HCT116 (cell line): ENCODE measurements around the gene OR5AL1. TPM values are rescaled to one million over a fixed set of nuclear protein-coding genes. Genes with fewer than 3 reads are reported as not detected.
"Not testable (repeated sequence)": the region's sequence is repeated elsewhere in the genome, so short reads cannot be mapped to it uniquely, and the experiment has no call there.

Source experiments
- ATAC-seq: fragments of 200-7000 bp; cut with Tn5 transposase; 2 replicates; pipeline ENCODE4 v1.9.1; 2020; ENCODE audit warnings: mild to moderate bottlenecking, moderate library complexity
- BruUV-seq: library from RNA; stranded (reverse); fragments of 400-500 nt; replicated peaks from 2 replicates; lab custom pipeline; 2021; lab: Mats Ljungman, UMichigan
- CTCF ChIA-PET: fragments of 300-600 bp; sonication (Branson Sonifier 250); formaldehyde crosslinking; loops from one replicate; lab custom pipeline; 2021; ENCODE audit warnings: antibody characterized with exemption; lab: Charles Lee
- POLR2A ChIA-PET: fragments of 300-600, 350-600 bp; sonication (Branson Sonifier 250); formaldehyde crosslinking; loops from one replicate; lab custom pipeline; 2021; ENCODE audit warnings: antibody characterized with exemption; lab: Charles Lee
- RAD21 ChIA-PET, 2 experiments: fragments of 300-600 bp; sonication (Branson Sonifier 250); formaldehyde crosslinking; loops; one replicate each; lab custom pipeline; 2023; ENCODE audit warnings: low total read pairs in 2 of 2; ENCODE audit not compliant: uncharacterized antibody in 2 of 2, unreplicated experiment in 2 of 2, low non-redundant PET in 1 of 2; lab: Charles Lee
- DNase-seq: peaks from one replicate; pipeline ENCODE4 v3.0.0-alpha.2; 2010; ENCODE audit warnings: low read depth, low spot score
- H2AFZ ChIP-seq: fragments of 200-600 bp; shearing (Covaris generic), sonication (generic); 2 replicates; pipeline ENCODE4 v1.6.1; 2017; ENCODE audit warnings: low read depth, mixed run types, mixed read lengths, antibody characterized with exemption, low read length; ENCODE audit not compliant: poor library complexity, severe bottlenecking
- H3K27ac ChIP-seq: 2 replicates; pipeline ENCODE4 v1.5.1; 2012; ENCODE audit warnings: low read depth, low read length
- H3K27me3 ChIP-seq: fragments of 200-600 bp; sonication (generic); 2 replicates; pipeline ENCODE4 v1.6.1; 2016; ENCODE audit warnings: mixed run types, low read length, mixed read lengths; ENCODE audit not compliant: insufficient read depth
- H3K36me3 ChIP-seq, 2 experiments: fragments of 200-500 bp in 1 of 2; fragments of 200-600 bp in 1 of 2; sonication (Bioruptor generic) in 1 of 2; sonication (generic) in 1 of 2; 2 replicates each; pipeline versions ENCODE4 v1.5.1 to v1.6.1; 2014 to 2016; ENCODE audit warnings: low read length in 2 of 2, inconsistent platforms in 1 of 2, mixed read lengths in 1 of 2, mixed run types in 1 of 2; ENCODE audit not compliant: insufficient read depth in 2 of 2, control insufficient read depth in 1 of 2
- H3K4me1 ChIP-seq, 2 experiments: fragments of 200-600 bp in 1 of 2; sonication (generic) in 1 of 2; 2 replicates each; pipeline versions ENCODE4 v1.5.1 to v1.6.1; 2012 to 2017; ENCODE audit warnings: low read length in 2 of 2, inconsistent platforms in 1 of 2, mild to moderate bottlenecking in 1 of 2, mixed read lengths in 1 of 2, mixed run types in 1 of 2, moderate library complexity in 1 of 2; ENCODE audit not compliant: insufficient read depth in 2 of 2, control insufficient read depth in 1 of 2
- H3K4me2 ChIP-seq: fragments of 200-600 bp; sonication (generic); 2 replicates; pipeline ENCODE4 v1.6.1; 2017; ENCODE audit warnings: mixed run types, low read length, mixed read lengths
- H3K4me3 ChIP-seq, 2 experiments: fragments of 200-600 bp in 1 of 2; sonication (generic) in 1 of 2; replicated peaks in 1 of 2; 2 replicates each; pipeline ENCODE4 v1.5.1; 2011 to 2016; ENCODE audit warnings: low read length in 2 of 2, control low read depth in 1 of 2, low read depth in 1 of 2, mild to moderate bottlenecking in 1 of 2, mixed read lengths in 1 of 2, mixed run types in 1 of 2
- H3K79me2 ChIP-seq: fragments of 200-600 bp; sonication (generic); 2 replicates; pipeline ENCODE4 v1.6.1; 2017; ENCODE audit warnings: mild to moderate bottlenecking, mixed run types, low read length, moderate library complexity, mixed read lengths; ENCODE audit not compliant: insufficient read depth
- H3K9ac ChIP-seq: fragments of 200-600 bp; sonication (generic); 2 replicates; pipeline ENCODE4 v1.6.1; 2016; ENCODE audit warnings: low read length, mixed read lengths
- H3K9me2 ChIP-seq: fragments of 200-600 bp; sonication (generic), shearing (Covaris generic); 2 replicates; pipeline ENCODE4 v1.6.1; 2017; ENCODE audit warnings: mixed run types, mild to moderate bottlenecking, moderate library complexity; ENCODE audit not compliant: insufficient read depth
- H3K9me3 ChIP-seq, 2 experiments: fragments of 200-500 bp in 1 of 2; fragments of 200-600 bp in 1 of 2; sonication (Bioruptor generic) in 1 of 2; sonication (generic) in 1 of 2; 2 replicates each; pipeline ENCODE4 v1.6.1; 2014 to 2017; ENCODE audit warnings: low read length in 2 of 2, mixed read lengths in 2 of 2, inconsistent platforms in 1 of 2, low read depth in 1 of 2, mild to moderate bottlenecking in 1 of 2, mixed run types in 1 of 2, moderate library complexity in 1 of 2; ENCODE audit not compliant: control insufficient read depth in 1 of 2, insufficient read depth in 1 of 2
- H4K20me1 ChIP-seq: fragments of 200-600 bp; sonication (generic), shearing (Covaris generic); 2 replicates; pipeline ENCODE4 v1.6.1; 2017; ENCODE audit warnings: mixed run types, mild to moderate bottlenecking, moderate library complexity; ENCODE audit not compliant: insufficient read depth
- CEBPB ChIP-seq: IDR thresholded peaks from 2 replicates; pipeline ENCODE4 v1.6.1; 2012; ENCODE audit warnings: low read depth
- POLR2A ChIP-seq: IDR thresholded peaks from 2 replicates; pipeline ENCODE4 v1.7.0; 2011; ENCODE audit warnings: borderline replicate concordance; ENCODE audit not compliant: insufficient read depth, insufficient read length; ENCODE audit errors: extremely low read depth
- SRF ChIP-seq: IDR thresholded peaks from 2 replicates; pipeline ENCODE4 v1.6.1; 2012; ENCODE audit warnings: low read depth
- YY1 ChIP-seq: IDR thresholded peaks from 2 replicates; pipeline ENCODE4 v1.6.1; 2011; ENCODE audit warnings: low read length, low read depth, moderate library complexity, mild to moderate bottlenecking; ENCODE audit not compliant: insufficient replicate concordance; ENCODE audit errors: extremely low read depth
- ZFX ChIP-seq: fragments of 450-650 bp; IDR thresholded peaks from 2 replicates; pipeline ENCODE4 v1.6.1; 2017
- ZNF274 ChIP-seq: fragments of 200-500 bp; sonication (Bioruptor generic); IDR thresholded peaks from 2 replicates; pipeline ENCODE4 v1.6.1; 2014; ENCODE audit warnings: mild to moderate bottlenecking, low read depth, low read length, inconsistent platforms
- intact Hi-C: fragments of 100-400 bp; cut with micrococcal nuclease; formaldehyde crosslinking; loops from 2 replicates; pipeline ENCODE4 v1.10.0; 2022
- total RNA-seq: library from RNA; stranded (reverse); gene quantifications from one replicate; pipeline ENCODE4 v1.2.1, GENCODE V29; 2021; ENCODE audit not compliant: unreplicated experiment
- TF ChIP-seq, protein P1 (sequence below): IDR thresholded peaks from 2 replicates; pipeline ENCODE4 v1.6.1; 2012; ENCODE audit warnings: low read depth
- TF ChIP-seq, protein P2 (sequence below): IDR thresholded peaks from 2 replicates; pipeline ENCODE4 v1.6.1; 2012

Gene OR5AL1
- total RNA-seq, 1 experiment from 2014 or later: not detected

DNA sequence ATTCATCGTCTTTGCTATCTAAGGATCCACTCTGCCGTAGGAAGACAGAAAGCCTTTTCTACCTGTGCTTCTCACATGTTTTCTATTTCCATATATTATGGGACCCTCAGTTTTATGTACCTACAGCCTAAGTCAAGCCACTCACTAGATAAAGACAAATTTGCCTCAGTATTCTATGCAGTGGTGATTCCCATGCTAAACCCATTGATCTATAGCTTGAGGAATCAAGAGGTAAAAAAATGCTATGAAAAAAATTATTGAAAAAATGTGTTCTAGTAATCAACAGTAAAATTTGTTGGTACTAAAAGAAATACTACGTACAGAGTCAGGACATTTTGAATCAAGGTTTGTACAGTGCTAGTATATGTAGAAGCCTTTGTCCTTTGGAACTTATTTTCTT, 18.1 kb upstream of the OR5AL1 start (continued):
- TF ChIP-seq, protein P1, sequence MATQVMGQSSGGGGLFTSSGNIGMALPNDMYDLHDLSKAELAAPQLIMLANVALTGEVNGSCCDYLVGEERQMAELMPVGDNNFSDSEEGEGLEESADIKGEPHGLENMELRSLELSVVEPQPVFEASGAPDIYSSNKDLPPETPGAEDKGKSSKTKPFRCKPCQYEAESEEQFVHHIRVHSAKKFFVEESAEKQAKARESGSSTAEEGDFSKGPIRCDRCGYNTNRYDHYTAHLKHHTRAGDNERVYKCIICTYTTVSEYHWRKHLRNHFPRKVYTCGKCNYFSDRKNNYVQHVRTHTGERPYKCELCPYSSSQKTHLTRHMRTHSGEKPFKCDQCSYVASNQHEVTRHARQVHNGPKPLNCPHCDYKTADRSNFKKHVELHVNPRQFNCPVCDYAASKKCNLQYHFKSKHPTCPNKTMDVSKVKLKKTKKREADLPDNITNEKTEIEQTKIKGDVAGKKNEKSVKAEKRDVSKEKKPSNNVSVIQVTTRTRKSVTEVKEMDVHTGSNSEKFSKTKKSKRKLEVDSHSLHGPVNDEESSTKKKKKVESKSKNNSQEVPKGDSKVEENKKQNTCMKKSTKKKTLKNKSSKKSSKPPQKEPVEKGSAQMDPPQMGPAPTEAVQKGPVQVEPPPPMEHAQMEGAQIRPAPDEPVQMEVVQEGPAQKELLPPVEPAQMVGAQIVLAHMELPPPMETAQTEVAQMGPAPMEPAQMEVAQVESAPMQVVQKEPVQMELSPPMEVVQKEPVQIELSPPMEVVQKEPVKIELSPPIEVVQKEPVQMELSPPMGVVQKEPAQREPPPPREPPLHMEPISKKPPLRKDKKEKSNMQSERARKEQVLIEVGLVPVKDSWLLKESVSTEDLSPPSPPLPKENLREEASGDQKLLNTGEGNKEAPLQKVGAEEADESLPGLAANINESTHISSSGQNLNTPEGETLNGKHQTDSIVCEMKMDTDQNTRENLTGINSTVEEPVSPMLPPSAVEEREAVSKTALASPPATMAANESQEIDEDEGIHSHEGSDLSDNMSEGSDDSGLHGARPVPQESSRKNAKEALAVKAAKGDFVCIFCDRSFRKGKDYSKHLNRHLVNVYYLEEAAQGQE: no peak

DNA sequence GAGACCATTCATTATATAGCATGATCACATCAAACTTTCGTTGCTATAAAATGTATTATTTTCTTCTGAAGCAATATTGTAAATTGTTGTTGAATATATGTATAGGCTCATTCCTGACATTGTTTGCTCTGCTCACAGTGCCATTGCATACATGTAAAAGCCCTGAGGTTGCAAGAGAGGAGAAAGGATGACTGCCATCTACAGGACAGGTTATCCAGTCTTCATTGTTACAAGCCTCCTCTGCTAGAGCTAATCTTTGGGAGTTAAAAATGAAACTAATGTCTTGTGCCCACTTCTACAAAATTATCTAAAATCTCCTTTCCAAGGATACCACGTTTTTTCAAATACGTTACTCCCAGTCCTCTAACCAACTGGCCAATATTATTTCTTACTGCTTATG, 16.4 kb upstream of the OR5AL1 start:
- intact Hi-C loops: no loop called here
- CTCF ChIA-PET: no interaction called here

DNA sequence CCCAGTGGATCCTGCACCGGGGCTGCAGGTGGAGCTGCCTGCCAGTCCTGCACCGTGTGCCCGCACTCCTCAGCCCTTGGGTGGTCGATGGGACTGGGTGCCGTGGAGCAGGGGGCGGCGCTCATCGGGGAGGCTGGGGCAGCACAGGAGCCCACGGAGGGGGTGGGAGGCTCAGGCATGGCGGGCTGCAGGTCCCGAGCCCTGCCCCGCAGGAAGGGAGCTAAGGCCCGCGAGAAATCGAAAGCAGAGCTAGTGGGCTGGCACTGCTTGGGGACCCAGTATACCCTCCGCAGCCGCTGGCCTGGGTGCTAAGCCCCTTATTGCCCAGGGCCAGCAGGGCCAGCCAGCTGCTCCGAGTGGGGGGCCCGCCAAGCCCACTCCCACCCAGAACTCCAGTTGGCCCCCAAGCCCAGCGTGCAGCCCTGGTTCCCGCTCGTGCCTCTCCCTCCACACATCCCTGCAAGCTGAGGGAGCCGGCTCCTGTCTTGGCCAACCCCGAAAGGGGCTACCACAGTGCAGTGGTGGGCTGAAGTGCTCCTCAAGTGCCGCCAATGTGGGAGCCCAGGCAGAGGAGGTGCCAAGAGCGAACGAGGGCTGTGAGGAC, 10.5 kb upstream of the OR5AL1 start:
- H3K4me3 ChIP-seq, H3K27ac ChIP-seq, H3K36me3 ChIP-seq, POLR2A ChIA-PET, H3K4me2 ChIP-seq, H3K27me3 ChIP-seq, BruUV-seq, H3K9me2 ChIP-seq, ATAC-seq, DNase-seq, H2AFZ ChIP-seq, RAD21 ChIA-PET, H3K9ac ChIP-seq, H4K20me1 ChIP-seq, intact Hi-C loops, H3K4me1 ChIP-seq, CTCF ChIA-PET, H3K79me2 ChIP-seq: not testable (repeated sequence)
- peaks cover 10 to 15% of the 10 kb centered on the region in 2 experiments; a peak in 3 of 4 replicates for H3K9me3 ChIP-seq

More for the DNA sequence above, 16.4 kb upstream of the OR5AL1 start:
- H2AFZ ChIP-seq: no peak overlapping the region
- RAD21 ChIA-PET: no interaction called here
- DNase-seq (no peak), ATAC-seq (no peak)
- no peak overlapping the region for H3K4me3 ChIP-seq
- no peak overlapping the region for H3K9ac ChIP-seq
- H3K9me3 ChIP-seq: peaks cover 6 to 19% of the 10 kb centered on the region in 2 experiments; a peak in 2 of 4 replicates
- H3K36me3 ChIP-seq: no peaks in the 10 kb centered on the region
- no peaks in the 10 kb centered on the region for H3K9me2 ChIP-seq
- no TSS peak for BruUV-seq
- no peaks in the 10 kb centered on the region for H3K4me1 ChIP-seq
- no peaks in the 10 kb centered on the region for H3K27me3 ChIP-seq
- H3K27ac ChIP-seq: no peak overlapping the region
- no peak overlapping the region for H3K4me2 ChIP-seq
- POLR2A ChIA-PET: no interaction called here
- TF ChIP-seq CEBPB (no peak), POLR2A (no peak), ZNF274 (no peak), ZFX (no peak), YY1 (no peak), SRF (no peak)
- TF ChIP-seq, protein P2, sequence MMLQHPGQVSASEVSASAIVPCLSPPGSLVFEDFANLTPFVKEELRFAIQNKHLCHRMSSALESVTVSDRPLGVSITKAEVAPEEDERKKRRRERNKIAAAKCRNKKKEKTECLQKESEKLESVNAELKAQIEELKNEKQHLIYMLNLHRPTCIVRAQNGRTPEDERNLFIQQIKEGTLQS: no peak
- no peaks in the 10 kb centered on the region for H4K20me1 ChIP-seq
- H3K79me2 ChIP-seq: no peaks in the 10 kb centered on the region
